Activated CD8-positive, alpha-beta memory T cell treated with anti-CD3 and anti-CD28 coated beads, Interleukin-2, amount 50 U/mL, for 4 hours (primary cell): ENCODE data around the gene MCC.

Source experiments
- DNase-seq: peaks from one replicate; pipeline ENCODE4 v3.0.0-alpha.2; 2020

Gene MCC

GRCh38 chr5:113040672-113041260 is 447.5 kb downstream of the MCC start:
- no peak for DNase-seq

- no peak for DNase-seq
Observed at GRCh38 chr5:113039934-113040285, 448.3 kb downstream of the MCC start.

- DNase-seq, result no peak
Observed at GRCh38 chr5:113039229-113039933, 448.9 kb downstream of the MCC start.

GRCh38 chr5:113038714-113039113 is 449.5 kb downstream of the MCC start:
- DNase-seq, result no peak

GRCh38 chr5:113038136-113038535 is 450.1 kb downstream of the MCC start:
- no peak for DNase-seq

- DNase-seq, result no peak
Observed at GRCh38 chr5:113036826-113037225, 451.4 kb downstream of the MCC start.

GRCh38 chr5:113036321-113036720 is 451.9 kb downstream of the MCC start:
- DNase-seq, result no peak

GRCh38 chr5:113035096-113035495 is 453.2 kb downstream of the MCC start:
- DNase-seq, result no peak

- no peak for DNase-seq
Observed at GRCh38 chr5:113034182-113034773, 454.0 kb downstream of the MCC start.

- no peak for DNase-seq
Observed at GRCh38 chr5:113031557-113031956, 456.7 kb downstream of the MCC start.

GRCh38 chr5:113031104-113031503 is 457.1 kb downstream of the MCC start:
- no peak for DNase-seq

GRCh38 chr5:113029614-113030013 is 458.6 kb downstream of the MCC start:
- no peak for DNase-seq

- no peak for DNase-seq
Observed at GRCh38 chr5:113027431-113027830, 460.8 kb downstream of the MCC start.

- DNase-seq, result no peak
Observed at GRCh38 chr5:113027015-113027414, 461.2 kb downstream of the MCC start.

- no peak for DNase-seq
Observed at GRCh38 chr5:113026211-113026610, 462.0 kb downstream of the MCC start.

GRCh38 chr5:113025596-113025995 is 462.7 kb downstream of the MCC start:
- DNase-seq, result no peak

- no peak for DNase-seq
Observed at GRCh38 chr5:113024076-113024697, 464.1 kb downstream of the MCC start.

- no peak for DNase-seq
Observed at GRCh38 chr5:113022661-113023060, 465.6 kb downstream of the MCC start.

- no peak for DNase-seq
Observed at GRCh38 chr5:113020461-113021273, 467.6 kb downstream of the MCC start.

GRCh38 chr5:113017881-113018635 is 470.2 kb downstream of the MCC start:
- DNase-seq, result no peak

- no peak for DNase-seq
Observed at GRCh38 chr5:113005454-113005853, 482.8 kb downstream of the MCC start.

GRCh38 chr5:113003763-113004162 is 484.5 kb downstream of the MCC start:
- DNase-seq, result no peak
